AG09319 (cell line): ENCODE measurements around the gene ADSS2.
"Not testable (repeated sequence)": the region's sequence is repeated elsewhere in the genome, so short reads cannot be mapped to it uniquely, and the experiment has no call there.

Experiments
- DNase-seq: peaks from one replicate; pipeline ENCODE4 v3.0.0-alpha.2; 2010; ENCODE audit warnings: low read depth; ENCODE audit errors: extremely low read depth
- CTCF ChIP-seq: IDR thresholded peaks from 2 replicates; pipeline ENCODE4 v1.5.1; 2011; ENCODE audit warnings: low read depth, mild to moderate bottlenecking, inconsistent platforms, low read length, moderate library complexity

ADSS2 gene

GRCh38 chr1:244451539-244451950 is at the start of gene ADSS2:
Gene ADSS2, minus strand, starts transcription at chr1:244451909. Its CDS starts 92 bp downstream, at chr1:244451817.
- DNase-seq = no peak
- TF ChIP-seq CTCF = no peak

- not testable (repeated sequence) for DNase-seq
Observed at GRCh38 chr1:244500515-244500914, 48.8 kb upstream of the ADSS2 start.

- not testable (repeated sequence) for DNase-seq
Observed at GRCh38 chr1:244499484-244499883, 47.8 kb upstream of the ADSS2 start.

GRCh38 chr1:244497805-244498204 is 46.1 kb upstream of the ADSS2 start:
- DNase-seq = no peak
- no peak for TF ChIP-seq CTCF

- no peak for TF ChIP-seq CTCF
- DNase-seq = no peak
Observed at GRCh38 chr1:244496186-244496585, 44.5 kb upstream of the ADSS2 start.

- no peak for TF ChIP-seq CTCF
- no peak for DNase-seq
Observed at GRCh38 chr1:244494653-244495052, 42.9 kb upstream of the ADSS2 start.

- not testable (repeated sequence) for DNase-seq
Observed at GRCh38 chr1:244484971-244485370, 33.3 kb upstream of the ADSS2 start.

GRCh38 chr1:244473059-244473605 is 21.4 kb upstream of the ADSS2 start:
- no peak for TF ChIP-seq CTCF

GRCh38 chr1:244466724-244467123 is 15.0 kb upstream of the ADSS2 start:
- TF ChIP-seq CTCF = no peak
- no peak for DNase-seq

More at GRCh38 chr1:244473059-244473605, 21.4 kb upstream of the ADSS2 start:
- no peak for DNase-seq
